Liver (tissue), 9 donors: ENCODE data around the gene ZMYND11. TPM values are rescaled to one million over a fixed set of nuclear protein-coding genes. Genes with fewer than 3 reads are reported as not detected.

Experiments used
- DNase-seq: peaks from one replicate; pipeline ENCODE4 v3.0.0-alpha.2; 2017; ENCODE audit warnings: low spot score
- H3K27ac ChIP-seq, 2 donors: one replicate each; pipeline ENCODE4 v1.7.0; 2013; ENCODE audit warnings: inconsistent platforms in 2 of 2, low read length in 2 of 2, control low read depth in 1 of 2, low read depth in 1 of 2, mild to moderate bottlenecking in 1 of 2
- H3K27me3 ChIP-seq, 4 donors: one replicate each; pipeline versions ENCODE4 v1.6.1 to v1.7.0; 2013; ENCODE audit warnings: low read length in 3 of 4, inconsistent platforms in 1 of 4, mild to moderate bottlenecking in 1 of 4, moderate library complexity in 1 of 4; ENCODE audit not compliant: control insufficient read depth in 4 of 4, insufficient read depth in 4 of 4
- H3K36me3 ChIP-seq, 4 donors: one replicate each; pipeline versions ENCODE4 v1.6.1 to v1.7.0; 2013; ENCODE audit warnings: low read length in 3 of 4, mild to moderate bottlenecking in 3 of 4, low read depth in 1 of 4, moderate library complexity in 1 of 4; ENCODE audit not compliant: control insufficient read depth in 4 of 4, insufficient read depth in 3 of 4
- H3K4me1 ChIP-seq, 4 donors: one replicate each; pipeline versions ENCODE4 v1.6.1 to v1.7.0; 2013; ENCODE audit warnings: low read length in 3 of 4, mild to moderate bottlenecking in 3 of 4, moderate library complexity in 1 of 4; ENCODE audit not compliant: control insufficient read depth in 4 of 4, insufficient read depth in 4 of 4
- H3K4me3 ChIP-seq, 3 donors: one replicate each; pipeline versions ENCODE4 v1.6.1 to v1.7.0; 2013; ENCODE audit warnings: low read length in 3 of 3, control low read depth in 1 of 3, low read depth in 1 of 3, mild to moderate bottlenecking in 1 of 3
- H3K9ac ChIP-seq, 2 donors: one replicate each; pipeline ENCODE4 v1.7.0; 2013; ENCODE audit warnings: low read length in 2 of 2, mild to moderate bottlenecking in 2 of 2, moderate library complexity in 2 of 2, control low read depth in 1 of 2, low read depth in 1 of 2
- H3K9me3 ChIP-seq, 4 donors: one replicate each; pipeline versions ENCODE4 v1.6.1 to v1.7.0; 2013; ENCODE audit warnings: low read length in 3 of 4; ENCODE audit not compliant: control insufficient read depth in 4 of 4
- CTCF ChIP-seq: fragments of 150-350 bp; IDR thresholded peaks from 2 replicates; pipeline ENCODE4 v1.5.1; 2017; ENCODE audit warnings: improper control_type of control experiment, low read depth, low read length; ENCODE audit not compliant: missing input control
- EGR1 ChIP-seq, 2 donors: IDR thresholded peaks; 2 replicates each; pipeline ENCODE4 v1.6.1; 2016 to 2018; ENCODE audit warnings: antibody characterized with exemption in 2 of 2, low read depth in 2 of 2
- FOXA1 ChIP-seq: IDR thresholded peaks from 2 replicates; pipeline ENCODE4 v1.6.1; 2016; ENCODE audit warnings: antibody characterized with exemption
- FOXA2 ChIP-seq: IDR thresholded peaks from 2 replicates; pipeline ENCODE4 v1.6.1; 2016; ENCODE audit warnings: antibody characterized with exemption
- HNF4A ChIP-seq, 2 donors: conservative IDR thresholded peaks; 2 replicates each; pipeline ENCODE4 v1.6.1; 2016; ENCODE audit warnings: antibody characterized with exemption in 2 of 2, mild to moderate bottlenecking in 2 of 2
- HNF4G ChIP-seq: IDR thresholded peaks from 2 replicates; pipeline ENCODE4 v1.6.1; 2016; ENCODE audit warnings: antibody characterized with exemption
- JUND ChIP-seq, 2 donors: IDR thresholded peaks; 2 replicates each; pipeline ENCODE4 v1.6.1; 2016; ENCODE audit warnings: antibody characterized with exemption in 2 of 2
- MAX ChIP-seq: IDR thresholded peaks from 2 replicates; pipeline ENCODE4 v1.6.1; 2016; ENCODE audit warnings: antibody characterized with exemption
- NR2F2 ChIP-seq: IDR thresholded peaks from 2 replicates; pipeline ENCODE4 v1.6.1; 2016; ENCODE audit warnings: antibody characterized with exemption
- RAD21 ChIP-seq, 2 donors: IDR thresholded peaks; 2 replicates each; pipeline ENCODE4 v1.6.1; 2016; ENCODE audit warnings: antibody characterized with exemption in 2 of 2, mild to moderate bottlenecking in 2 of 2
- RXRA ChIP-seq, 2 donors: IDR thresholded peaks; 2 replicates each; pipeline ENCODE4 v1.6.1; 2017 to 2018; ENCODE audit warnings: antibody characterized with exemption in 2 of 2, mild to moderate bottlenecking in 1 of 2
- SP1 ChIP-seq: IDR thresholded peaks from 2 replicates; pipeline ENCODE4 v1.6.1; 2018; ENCODE audit warnings: antibody characterized with exemption, mild to moderate bottlenecking
- TAF1 ChIP-seq: conservative IDR thresholded peaks from 2 replicates; pipeline ENCODE4 v1.6.1; 2016; ENCODE audit warnings: antibody characterized with exemption, mild to moderate bottlenecking
- YY1 ChIP-seq: IDR thresholded peaks from 2 replicates; pipeline ENCODE4 v1.6.1; 2016; ENCODE audit warnings: antibody characterized with exemption, mild to moderate bottlenecking
- WGBS: extraction: QIAGEN DNeasy Blood & Tissue Kit; methylation state at CpG from one replicate; pipeline ENCODE4 v1.1.7; 2013; 5-methylcytosine and 5-hydroxymethylcytosine counted together
- polyA plus RNA-seq, 2 donors: library from polyadenylated mRNA; stranded (reverse) in 1 of 2; unstranded in 1 of 2; fragments of 200-250 nt in 1 of 2; fragments of >200 nt in 1 of 2; fragmentation: Nextera tagmentation in 1 of 2; extraction: Ambion mirVana in 1 of 2; gene quantifications; one replicate each; pipeline versions ENCODE4 v1.2.1 to v1.2.3, GENCODE V29; 2013 to 2015
- total RNA-seq, 2 donors: library from RNA; depleted of rRNA; stranded (reverse); fragments of >200 nt; gene quantifications; one replicate each; pipeline ENCODE4 v1.2.3, GENCODE V29; 2014
- TF ChIP-seq, protein P1 (sequence below): IDR thresholded peaks from 2 replicates; pipeline ENCODE4 v1.6.1; 2016; ENCODE audit warnings: antibody characterized with exemption
- TF ChIP-seq, protein P2 (sequence below): IDR thresholded peaks from 2 replicates; pipeline ENCODE4 v1.6.1; 2016; ENCODE audit warnings: antibody characterized with exemption
- donor health status: healthy.
- donor health status: healthy.
- donor health status: healthy.
- donor health status: healthy.
- donor health status: healthy.

The ZMYND11 gene
- total and polyA plus RNA-seq, 4 donors, result 13.2 to 34.3 (median 16.9) TPM

- no peak for DNase-seq
- 95% methylated on average over 8 of the region's 8 CpGs for WGBS
- Histone ChIP-seq H3K4me3 (no peak overlapping the region), H3K27ac (no peak overlapping the region), H3K36me3 (peaks cover 0 to 6% (median 0%) of the 10 kb centered on the region in 4 donors), H3K27me3 (no peaks in the 10 kb centered on the region), H3K4me1 (no peaks in the 10 kb centered on the region), H3K9ac (no peak overlapping the region), H3K9me3 (no peaks in the 10 kb centered on the region)
- TF ChIP-seq FOXA2, result no peak
- TF ChIP-seq HNF4G, result no peak
- no peak for TF ChIP-seq MAX
- TF ChIP-seq CTCF, result no peak
- TF ChIP-seq FOXA1, result no peak
- TF ChIP-seq RXRA (IDR thresholded peaks at IDR 0.05), result no peak
- no peak for TF ChIP-seq YY1
- TF ChIP-seq RAD21 (IDR thresholded peaks at IDR 0.05), result no peak
- no peak for TF ChIP-seq NR2F2
- TF ChIP-seq JUND (IDR thresholded peaks at IDR 0.05), result no peak
Measured at GRCh38 chr10:190216-190615, 55.0 kb downstream of the ZMYND11 start.

DNA sequence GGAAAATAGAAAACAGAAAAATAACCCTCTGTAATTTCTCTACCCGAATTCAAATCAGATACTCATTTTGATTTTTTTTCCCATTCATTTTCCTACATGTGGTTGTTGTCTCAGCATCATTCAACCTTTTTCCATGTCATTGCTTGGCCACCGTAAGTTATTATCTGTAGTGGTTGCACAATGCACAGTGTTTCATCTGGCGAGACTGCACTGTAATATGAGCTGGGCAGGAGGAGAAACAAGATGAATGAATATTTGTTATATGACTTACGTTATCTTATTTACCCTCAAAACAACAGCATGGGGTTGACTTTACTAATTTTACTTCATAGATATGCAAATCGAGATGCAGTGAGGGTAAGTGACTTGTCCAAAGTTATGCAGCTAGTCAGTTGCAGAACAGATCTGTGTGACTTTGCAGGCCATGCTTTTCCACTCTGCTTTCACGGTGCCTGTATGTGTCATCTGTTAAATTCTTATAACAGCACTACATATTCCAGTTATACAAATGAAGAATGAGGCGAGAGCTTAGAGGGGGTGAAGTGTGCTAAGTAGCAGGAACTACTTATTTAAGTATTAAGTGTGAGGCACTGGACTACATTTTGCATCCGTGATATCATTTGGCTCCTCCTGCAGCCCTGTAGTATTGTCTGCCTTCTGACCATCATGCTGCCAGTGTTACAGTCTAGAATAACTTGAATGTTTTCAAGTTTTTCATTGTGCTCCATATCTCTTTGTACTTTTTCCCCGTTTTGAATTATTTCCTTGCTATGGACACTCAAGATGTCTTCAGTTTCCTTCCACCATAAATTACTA lies 56.7 kb downstream of the ZMYND11 start:
- WGBS, result 78% methylated on average over 9 of the region's 9 CpGs
- H3K4me1 ChIP-seq, result no peaks in the 10 kb centered on the region
- DNase-seq, result no peak
- no peaks in the 10 kb centered on the region for H3K27me3 ChIP-seq
- H3K9ac ChIP-seq, result no peak overlapping the region
- H3K36me3 ChIP-seq, result peaks cover 0 to 6% (median 0%) of the 10 kb centered on the region in 4 donors
- no peak overlapping the region for H3K27ac ChIP-seq
- no peak overlapping the region for H3K4me3 ChIP-seq
- no peaks in the 10 kb centered on the region for H3K9me3 ChIP-seq
- TF ChIP-seq FOXA1 (no peak), RXRA (IDR thresholded peaks at IDR 0.05) (no peak), CTCF (no peak), HNF4G (no peak), HNF4A (conservative IDR thresholded peaks at IDR 0.05) (no peak), TAF1 (no peak), FOXA2 (no peak), RAD21 (IDR thresholded peaks at IDR 0.05) (no peak), EGR1 (IDR thresholded peaks at IDR 0.05; ENCODE audit: low read depth in 2 of 2) (no peak), JUND (IDR thresholded peaks at IDR 0.05) (no peak)

DNA sequence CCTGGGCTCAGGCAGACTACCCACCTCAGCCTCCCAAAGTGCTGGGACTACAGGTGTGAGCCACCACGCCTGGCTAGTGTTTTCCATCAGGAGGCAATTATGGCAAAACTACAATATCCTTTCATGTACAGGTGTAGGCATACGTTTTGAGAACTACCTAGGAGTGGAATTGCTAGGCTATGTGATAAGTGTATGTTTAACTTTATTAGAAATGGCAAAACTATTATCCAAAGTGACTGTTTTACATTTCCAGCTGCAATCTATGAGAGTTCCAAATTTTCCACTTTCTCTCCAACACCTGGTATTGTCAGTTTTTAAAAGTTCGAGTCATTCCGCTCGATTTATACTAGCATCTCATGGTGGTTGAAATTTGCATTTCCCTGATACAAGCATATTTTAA lies 59.0 kb downstream of the ZMYND11 start:
- Histone ChIP-seq H3K27me3 (no peaks in the 10 kb centered on the region), H3K9ac (no peak overlapping the region), H3K36me3 (peaks cover 0 to 3% (median 0%) of the 10 kb centered on the region in 4 donors), H3K27ac (no peak overlapping the region), H3K4me1 (no peaks in the 10 kb centered on the region), H3K9me3 (no peaks in the 10 kb centered on the region), H3K4me3 (no peak overlapping the region)
- DNase-seq, result no peak
- TF ChIP-seq, protein P1, sequence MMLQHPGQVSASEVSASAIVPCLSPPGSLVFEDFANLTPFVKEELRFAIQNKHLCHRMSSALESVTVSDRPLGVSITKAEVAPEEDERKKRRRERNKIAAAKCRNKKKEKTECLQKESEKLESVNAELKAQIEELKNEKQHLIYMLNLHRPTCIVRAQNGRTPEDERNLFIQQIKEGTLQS, result no peak
- no peak for TF ChIP-seq NR2F2
- no peak for TF ChIP-seq HNF4A (conservative IDR thresholded peaks at IDR 0.05)
- TF ChIP-seq MAX, result no peak
- no peak for TF ChIP-seq CTCF
- TF ChIP-seq SP1, result no peak
- TF ChIP-seq EGR1 (IDR thresholded peaks at IDR 0.05; ENCODE audit: low read depth in 2 of 2), result no peak
- no peak for TF ChIP-seq FOXA2
- TF ChIP-seq RAD21 (IDR thresholded peaks at IDR 0.05), result no peak
- TF ChIP-seq RXRA (IDR thresholded peaks at IDR 0.05), result no peak
- TF ChIP-seq JUND (IDR thresholded peaks at IDR 0.05), result no peak
- no peak for TF ChIP-seq FOXA1
- TF ChIP-seq, protein P2, sequence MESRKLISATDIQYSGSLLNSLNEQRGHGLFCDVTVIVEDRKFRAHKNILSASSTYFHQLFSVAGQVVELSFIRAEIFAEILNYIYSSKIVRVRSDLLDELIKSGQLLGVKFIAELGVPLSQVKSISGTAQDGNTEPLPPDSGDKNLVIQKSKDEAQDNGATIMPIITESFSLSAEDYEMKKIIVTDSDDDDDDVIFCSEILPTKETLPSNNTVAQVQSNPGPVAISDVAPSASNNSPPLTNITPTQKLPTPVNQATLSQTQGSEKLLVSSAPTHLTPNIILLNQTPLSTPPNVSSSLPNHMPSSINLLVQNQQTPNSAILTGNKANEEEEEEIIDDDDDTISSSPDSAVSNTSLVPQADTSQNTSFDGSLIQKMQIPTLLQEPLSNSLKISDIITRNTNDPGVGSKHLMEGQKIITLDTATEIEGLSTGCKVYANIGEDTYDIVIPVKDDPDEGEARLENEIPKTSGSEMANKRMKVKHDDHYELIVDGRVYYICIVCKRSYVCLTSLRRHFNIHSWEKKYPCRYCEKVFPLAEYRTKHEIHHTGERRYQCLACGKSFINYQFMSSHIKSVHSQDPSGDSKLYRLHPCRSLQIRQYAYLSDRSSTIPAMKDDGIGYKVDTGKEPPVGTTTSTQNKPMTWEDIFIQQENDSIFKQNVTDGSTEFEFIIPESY, result no peak
- WGBS, result 97% methylated on average over 5 of the region's 5 CpGs
